Activated CD8-positive, alpha-beta memory T cell treated with anti-CD3 and anti-CD28 coated beads, Interleukin-2, amount 10 ng/mL, durations not matched to agents 7 days and 5 days (primary cell): ENCODE results near the gene CNOT9. TPM values are rescaled to one million over a fixed set of nuclear protein-coding genes. Genes with fewer than 3 reads are reported as not detected.
A peak's percentile ranks its signal among the peaks of the same experiment; 100 is the strongest.
"Not testable (repeated sequence)": the region's sequence is repeated elsewhere in the genome, so short reads cannot be mapped to it uniquely, and the experiment has no call there.

Source experiments
- ATAC-seq: fragments of 150-1000 bp; cut with Tn5 transposase; one replicate; pipeline ENCODE4 v1.10.0; 2021; ENCODE audit warnings: moderate library complexity
- CTCF ChIA-PET: fragments of 350-600 bp; sonication (Branson Sonifier 250); formaldehyde crosslinking; loops from one replicate; lab custom pipeline; 2021; ENCODE audit warnings: antibody characterized with exemption; lab: Charles Lee
- DNase-seq: peaks from one replicate; pipeline ENCODE4 v3.0.0-alpha.2; 2020
- H3K27ac Mint-ChIP-seq: one replicate; pipeline ENCODE4 v1.8.0; 2021; ENCODE audit warnings: mild to moderate bottlenecking, mixed read lengths
- H3K27me3 Mint-ChIP-seq: one replicate; pipeline ENCODE4 v1.8.0; 2021; ENCODE audit warnings: mixed read lengths
- H3K36me3 Mint-ChIP-seq: one replicate; pipeline ENCODE4 v1.8.0; 2021; ENCODE audit warnings: mild to moderate bottlenecking, mixed read lengths
- H3K4me1 Mint-ChIP-seq: one replicate; pipeline ENCODE4 v1.8.0; 2021; ENCODE audit warnings: mixed read lengths
- H3K4me3 Mint-ChIP-seq: one replicate; pipeline ENCODE4 v1.8.0; 2021; ENCODE audit warnings: mild to moderate bottlenecking, moderate library complexity, mixed read lengths
- H3K9me3 Mint-ChIP-seq: one replicate; pipeline ENCODE4 v1.8.0; 2022; ENCODE audit warnings: low read depth, mixed read lengths
- total RNA-seq, 2 experiments: library from RNA; stranded (reverse); gene quantifications; one replicate each; pipeline ENCODE4 v1.2.3, GENCODE V29; 2021

The CNOT9 gene
- total RNA-seq, result 100 to 1,000 TPM in 1 of 2 experiments, 10 to 100 TPM in 1; 82.5 to 111 TPM

GRCh38 chr2:218568190-218569037 is at the start of gene CNOT9, which contains the start of gene USP37:
Gene CNOT9, plus strand, starts transcription at chr2:218568839. Its CDS starts 116 bp downstream, at chr2:218568955.
Gene USP37, minus strand, starts transcription at chr2:218568351. Its CDS starts 9,698 bp downstream, at chr2:218558653.
- DNase-seq, result peak; percentile 100
- Mint-ChIP-seq H3K9me3 (no peaks in the 10 kb centered on the region), H3K27me3 (no peaks in the 10 kb centered on the region), H3K4me1 (peaks cover 66% of the 10 kb centered on the region), H3K4me3 (peak within 1 kb of the TSS; percentile 89), H3K27ac (peak within 1 kb of the TSS; percentile 99), H3K36me3 (peaks cover 48% of the 10 kb centered on the region)
- peak; percentile 86 for ATAC-seq
- CTCF ChIA-PET, result interaction anchor here (1.0 to 1.7 kb wide), 3 partner anchors 25 to 163 kb away, joined by 3 to 6 read pairs (median 3); no protein-coding TSS in a partner anchor

- H3K27me3 Mint-ChIP-seq, result no peaks in the 10 kb centered on the region
- DNase-seq (no peak), ATAC-seq (no peak)
- H3K4me1 Mint-ChIP-seq, result peaks cover 38% of the 10 kb centered on the region
- no peak overlapping the region for H3K4me3 Mint-ChIP-seq
- no peaks in the 10 kb centered on the region for H3K9me3 Mint-ChIP-seq
- CTCF ChIA-PET, result no interaction called here
- peaks cover 67% of the 10 kb centered on the region for H3K36me3 Mint-ChIP-seq
- H3K27ac Mint-ChIP-seq, result peak overlapping the region; percentile 67
These were observed 49.8 kb upstream of the CNOT9 start for GRCh38 chr2:218518876-218519275.

GRCh38 chr2:218523651-218524050 is 45.0 kb upstream of the CNOT9 start:
- Mint-ChIP-seq H3K27ac (no peak overlapping the region), H3K9me3 (peaks cover 7% of the 10 kb centered on the region), H3K36me3 (peaks cover 73% of the 10 kb centered on the region), H3K4me3 (no peak overlapping the region), H3K27me3 (no peaks in the 10 kb centered on the region), H3K4me1 (peaks cover 11% of the 10 kb centered on the region)
- CTCF ChIA-PET, result no interaction called here
- DNase-seq, result no peak
- no peak for ATAC-seq

GRCh38 chr2:218528409-218528808 is 40.2 kb upstream of the CNOT9 start:
- H3K9me3 Mint-ChIP-seq, H3K4me1 Mint-ChIP-seq, H3K4me3 Mint-ChIP-seq, DNase-seq, H3K27ac Mint-ChIP-seq, H3K27me3 Mint-ChIP-seq, ATAC-seq: not testable (repeated sequence)
- peaks cover 84% of the 10 kb centered on the region for H3K36me3 Mint-ChIP-seq
- CTCF ChIA-PET, result interaction anchor here (0.7 to 1.2 kb wide), 3 partner anchors 13 to 271 kb away, joined by 3 to 4 read pairs (median 4); no protein-coding TSS in a partner anchor

- Mint-ChIP-seq H3K9me3 (peaks cover 7% of the 10 kb centered on the region), H3K27ac (no peak overlapping the region), H3K27me3 (no peaks in the 10 kb centered on the region), H3K36me3 (peaks cover 74% of the 10 kb centered on the region), H3K4me3 (no peak overlapping the region), H3K4me1 (no peaks in the 10 kb centered on the region)
- CTCF ChIA-PET, result interaction anchor here (2.1 kb wide), 1 partner anchor 13 kb away, joined by 8 read pairs; no protein-coding TSS in a partner anchor
- ATAC-seq (no peak), DNase-seq (no peak)
These were observed 38.6 kb upstream of the CNOT9 start for GRCh38 chr2:218529990-218530389.

- no peak for ATAC-seq
- Mint-ChIP-seq H3K27ac (no peak overlapping the region), H3K9me3 (no peaks in the 10 kb centered on the region), H3K4me1 (peaks cover 3% of the 10 kb centered on the region), H3K4me3 (no peak overlapping the region), H3K27me3 (no peaks in the 10 kb centered on the region), H3K36me3 (peaks cover 49% of the 10 kb centered on the region)
- no peak for DNase-seq
- CTCF ChIA-PET, result interaction anchor here (1.0 kb wide), 1 partner anchor 21 kb away, joined by 4 read pairs; no protein-coding TSS in a partner anchor
These were observed 31.7 kb upstream of the CNOT9 start for GRCh38 chr2:218536804-218537494.

- Mint-ChIP-seq H3K36me3 (peaks cover 50% of the 10 kb centered on the region), H3K4me1 (peaks cover 3% of the 10 kb centered on the region), H3K4me3 (no peak overlapping the region), H3K9me3 (no peaks in the 10 kb centered on the region), H3K27ac (no peak overlapping the region), H3K27me3 (no peaks in the 10 kb centered on the region)
- CTCF ChIA-PET, result no interaction called here
- DNase-seq, result no peak
- no peak for ATAC-seq
These were observed 28.6 kb upstream of the CNOT9 start for GRCh38 chr2:218540015-218540414.

- ATAC-seq, result no peak
- CTCF ChIA-PET, result no interaction called here
- DNase-seq, result no peak
- Mint-ChIP-seq H3K36me3 (peaks cover 47% of the 10 kb centered on the region), H3K9me3 (no peaks in the 10 kb centered on the region), H3K27me3 (no peaks in the 10 kb centered on the region), H3K4me1 (peaks cover 3% of the 10 kb centered on the region), H3K27ac (no peak overlapping the region), H3K4me3 (no peak overlapping the region)
These were observed 22.6 kb upstream of the CNOT9 start for GRCh38 chr2:218546012-218546411.

- Mint-ChIP-seq H3K9me3 (no peaks in the 10 kb centered on the region), H3K36me3 (peaks cover 48% of the 10 kb centered on the region), H3K4me1 (no peaks in the 10 kb centered on the region), H3K4me3 (no peak overlapping the region), H3K27me3 (no peaks in the 10 kb centered on the region), H3K27ac (no peak overlapping the region)
- CTCF ChIA-PET, result interaction anchor here (0.7 to 1.1 kb wide), 3 partner anchors 17 to 464 kb away, joined by 3 read pairs; no protein-coding TSS in a partner anchor
- DNase-seq (no peak), ATAC-seq (no peak)
These were observed 21.1 kb upstream of the CNOT9 start for GRCh38 chr2:218547511-218547910.

GRCh38 chr2:218547978-218548377 is 20.7 kb upstream of the CNOT9 start:
- DNase-seq (no peak), ATAC-seq (no peak)
- H3K9me3 Mint-ChIP-seq, result no peaks in the 10 kb centered on the region
- CTCF ChIA-PET, result interaction anchor here (1.0 kb wide), 1 partner anchor 300 kb away, joined by 3 read pairs; no protein-coding TSS in a partner anchor
- peaks cover 49% of the 10 kb centered on the region for H3K36me3 Mint-ChIP-seq
- H3K4me1 Mint-ChIP-seq, result no peaks in the 10 kb centered on the region
- no peaks in the 10 kb centered on the region for H3K27me3 Mint-ChIP-seq
- H3K27ac Mint-ChIP-seq, result no peak overlapping the region
- H3K4me3 Mint-ChIP-seq, result no peak overlapping the region

- H3K27ac Mint-ChIP-seq, CTCF ChIA-PET, H3K27me3 Mint-ChIP-seq, H3K9me3 Mint-ChIP-seq, ATAC-seq, H3K4me3 Mint-ChIP-seq, DNase-seq: not testable (repeated sequence)
- peaks cover 49% of the 10 kb centered on the region for H3K36me3 Mint-ChIP-seq
- H3K4me1 Mint-ChIP-seq, result peaks cover 12% of the 10 kb centered on the region
These were observed 14.4 kb upstream of the CNOT9 start for GRCh38 chr2:218554225-218554624.

- Mint-ChIP-seq H3K4me3 (no peak overlapping the region), H3K27ac (no peak overlapping the region), H3K4me1 (peaks cover 12% of the 10 kb centered on the region), H3K9me3 (no peaks in the 10 kb centered on the region), H3K36me3 (peaks cover 53% of the 10 kb centered on the region), H3K27me3 (no peaks in the 10 kb centered on the region)
- no peak for ATAC-seq
- CTCF ChIA-PET, result no interaction called here
- DNase-seq, result no peak
These were observed 13.1 kb upstream of the CNOT9 start for GRCh38 chr2:218555527-218555926.

GRCh38 chr2:218557941-218558340 is 10.7 kb upstream of the CNOT9 start:
- ATAC-seq, result no peak
- Mint-ChIP-seq H3K36me3 (peaks cover 53% of the 10 kb centered on the region), H3K4me1 (peaks cover 22% of the 10 kb centered on the region), H3K27ac (no peak overlapping the region), H3K27me3 (no peaks in the 10 kb centered on the region), H3K4me3 (no peak overlapping the region), H3K9me3 (no peaks in the 10 kb centered on the region)
- CTCF ChIA-PET, result no interaction called here
- DNase-seq, result no peak
